A549 (cell line): ENCODE results near the gene BNIP3.

Experiments
- CBX2 ChIP-seq: fragments of 200-600 bp; sonication (generic); IDR thresholded peaks from 2 replicates; pipeline ENCODE4 v1.6.1; 2016; ENCODE audit warnings: low read depth, mild to moderate bottlenecking, borderline replicate concordance
- CBX8 ChIP-seq: fragments of 200-600 bp; sonication (generic); IDR thresholded peaks from 2 replicates; pipeline ENCODE4 v1.6.1; 2016
- MAFK ChIP-seq: fragments of 450-650 bp; IDR thresholded peaks from 2 replicates; pipeline ENCODE4 v1.6.1; 2014; ENCODE audit not compliant: partially characterized antibody
- MAX ChIP-seq: IDR thresholded peaks from 2 replicates; pipeline ENCODE4 v1.6.1; 2012
- MAZ ChIP-seq: fragments of 150-350 bp; IDR thresholded peaks from 2 replicates; pipeline ENCODE4 v1.6.1; 2014; ENCODE audit warnings: antibody characterized with exemption, low read depth, low read length, borderline replicate concordance
- RAD21 ChIP-seq, 2 experiments: fragments of >200 bp in 1 of 2; sonication (Bioruptor Twin) in 1 of 2; formaldehyde crosslinking in 1 of 2; IDR thresholded peaks in 1 of 2; conservative IDR thresholded peaks in 1 of 2; 2 replicates in 1 of 2; 3 replicates in 1 of 2; pipeline ENCODE4 v1.6.1; 2012 to 2018; ENCODE audit warnings: inconsistent platforms in 1 of 2
- SMC3 ChIP-seq: fragments of >200 bp; sonication (Bioruptor Twin); formaldehyde crosslinking; IDR thresholded peaks from 3 replicates; pipeline ENCODE4 v1.6.1; 2018; ENCODE audit warnings: inconsistent platforms
- TF ChIP-seq, protein P1 (sequence below): fragments of >200 bp; sonication (Bioruptor Twin); formaldehyde crosslinking; IDR thresholded peaks from 3 replicates; pipeline ENCODE4 v1.5.1; 2016

- TF ChIP-seq SMC3, result no peak
- TF ChIP-seq CBX8, result no peak
- TF ChIP-seq MAX, result no peak
- no peak for TF ChIP-seq CBX2
- TF ChIP-seq RAD21 (conservative IDR thresholded peaks at IDR 0.05 in 1 of 2, IDR thresholded peaks at IDR 0.05 in 1 of 2), result no peak
- TF ChIP-seq MAZ, result no peak
- TF ChIP-seq, protein P1, sequence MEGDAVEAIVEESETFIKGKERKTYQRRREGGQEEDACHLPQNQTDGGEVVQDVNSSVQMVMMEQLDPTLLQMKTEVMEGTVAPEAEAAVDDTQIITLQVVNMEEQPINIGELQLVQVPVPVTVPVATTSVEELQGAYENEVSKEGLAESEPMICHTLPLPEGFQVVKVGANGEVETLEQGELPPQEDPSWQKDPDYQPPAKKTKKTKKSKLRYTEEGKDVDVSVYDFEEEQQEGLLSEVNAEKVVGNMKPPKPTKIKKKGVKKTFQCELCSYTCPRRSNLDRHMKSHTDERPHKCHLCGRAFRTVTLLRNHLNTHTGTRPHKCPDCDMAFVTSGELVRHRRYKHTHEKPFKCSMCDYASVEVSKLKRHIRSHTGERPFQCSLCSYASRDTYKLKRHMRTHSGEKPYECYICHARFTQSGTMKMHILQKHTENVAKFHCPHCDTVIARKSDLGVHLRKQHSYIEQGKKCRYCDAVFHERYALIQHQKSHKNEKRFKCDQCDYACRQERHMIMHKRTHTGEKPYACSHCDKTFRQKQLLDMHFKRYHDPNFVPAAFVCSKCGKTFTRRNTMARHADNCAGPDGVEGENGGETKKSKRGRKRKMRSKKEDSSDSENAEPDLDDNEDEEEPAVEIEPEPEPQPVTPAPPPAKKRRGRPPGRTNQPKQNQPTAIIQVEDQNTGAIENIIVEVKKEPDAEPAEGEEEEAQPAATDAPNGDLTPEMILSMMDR, result no peak
- TF ChIP-seq MAFK, result no peak
Measured at GRCh38 chr10:132002004-132002403, 20.3 kb upstream of the BNIP3 start.
